NCI-H146 treated with DMSO at 0.1 percent for 48 hours (cell line): ENCODE measurements around the gene TBC1D10A.

Source experiments
- DNase-seq: peaks from one replicate; lab custom pipeline; 2025; ENCODE audit not compliant: unreplicated experiment; lab: John Stamatoyannopoulos, UW

TBC1D10A gene, protein sequence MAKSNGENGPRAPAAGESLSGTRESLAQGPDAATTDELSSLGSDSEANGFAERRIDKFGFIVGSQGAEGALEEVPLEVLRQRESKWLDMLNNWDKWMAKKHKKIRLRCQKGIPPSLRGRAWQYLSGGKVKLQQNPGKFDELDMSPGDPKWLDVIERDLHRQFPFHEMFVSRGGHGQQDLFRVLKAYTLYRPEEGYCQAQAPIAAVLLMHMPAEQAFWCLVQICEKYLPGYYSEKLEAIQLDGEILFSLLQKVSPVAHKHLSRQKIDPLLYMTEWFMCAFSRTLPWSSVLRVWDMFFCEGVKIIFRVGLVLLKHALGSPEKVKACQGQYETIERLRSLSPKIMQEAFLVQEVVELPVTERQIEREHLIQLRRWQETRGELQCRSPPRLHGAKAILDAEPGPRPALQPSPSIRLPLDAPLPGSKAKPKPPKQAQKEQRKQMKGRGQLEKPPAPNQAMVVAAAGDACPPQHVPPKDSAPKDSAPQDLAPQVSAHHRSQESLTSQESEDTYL

DNA sequence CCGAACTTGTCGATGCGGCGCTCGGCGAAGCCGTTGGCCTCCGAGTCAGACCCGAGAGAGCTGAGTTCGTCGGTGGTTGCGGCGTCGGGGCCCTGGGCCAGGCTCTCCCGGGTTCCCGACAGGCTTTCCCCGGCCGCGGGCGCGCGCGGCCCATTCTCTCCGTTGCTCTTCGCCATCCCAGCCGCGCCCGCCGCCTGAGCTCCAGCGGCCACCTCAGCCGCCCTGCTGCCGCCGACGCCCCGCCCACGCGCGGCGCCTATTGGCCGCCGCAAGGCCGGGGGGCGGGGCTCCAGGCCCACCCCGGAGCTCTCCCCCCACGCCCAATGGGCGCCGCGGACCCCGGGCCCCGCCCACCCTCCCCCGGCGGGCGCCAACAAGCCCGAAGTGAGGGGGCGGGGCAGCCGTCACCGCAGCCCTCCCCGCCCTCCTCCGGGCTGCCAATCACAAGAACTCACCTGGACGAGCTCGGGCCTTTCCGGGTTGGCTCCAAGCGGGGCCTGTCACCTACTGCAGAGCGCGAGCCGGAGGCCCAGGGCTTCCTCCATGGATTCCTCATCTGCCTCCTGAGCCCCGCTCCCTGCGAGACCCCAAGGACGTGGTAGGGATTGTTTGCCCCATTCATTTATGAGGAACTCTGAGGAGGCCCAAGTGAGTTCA lies at the start of gene TBC1D10A:
TBC1D10A (minus strand) TSS at position 236 of the 657 bp plus-strand sequence; CDS start at position 176, 60 bp downstream.
- DNase-seq = peak; percentile 77

GRCh38 chr22:30375312-30375849 lies 48.6 kb upstream of the TBC1D10A start:
- no peak for DNase-seq

DNA sequence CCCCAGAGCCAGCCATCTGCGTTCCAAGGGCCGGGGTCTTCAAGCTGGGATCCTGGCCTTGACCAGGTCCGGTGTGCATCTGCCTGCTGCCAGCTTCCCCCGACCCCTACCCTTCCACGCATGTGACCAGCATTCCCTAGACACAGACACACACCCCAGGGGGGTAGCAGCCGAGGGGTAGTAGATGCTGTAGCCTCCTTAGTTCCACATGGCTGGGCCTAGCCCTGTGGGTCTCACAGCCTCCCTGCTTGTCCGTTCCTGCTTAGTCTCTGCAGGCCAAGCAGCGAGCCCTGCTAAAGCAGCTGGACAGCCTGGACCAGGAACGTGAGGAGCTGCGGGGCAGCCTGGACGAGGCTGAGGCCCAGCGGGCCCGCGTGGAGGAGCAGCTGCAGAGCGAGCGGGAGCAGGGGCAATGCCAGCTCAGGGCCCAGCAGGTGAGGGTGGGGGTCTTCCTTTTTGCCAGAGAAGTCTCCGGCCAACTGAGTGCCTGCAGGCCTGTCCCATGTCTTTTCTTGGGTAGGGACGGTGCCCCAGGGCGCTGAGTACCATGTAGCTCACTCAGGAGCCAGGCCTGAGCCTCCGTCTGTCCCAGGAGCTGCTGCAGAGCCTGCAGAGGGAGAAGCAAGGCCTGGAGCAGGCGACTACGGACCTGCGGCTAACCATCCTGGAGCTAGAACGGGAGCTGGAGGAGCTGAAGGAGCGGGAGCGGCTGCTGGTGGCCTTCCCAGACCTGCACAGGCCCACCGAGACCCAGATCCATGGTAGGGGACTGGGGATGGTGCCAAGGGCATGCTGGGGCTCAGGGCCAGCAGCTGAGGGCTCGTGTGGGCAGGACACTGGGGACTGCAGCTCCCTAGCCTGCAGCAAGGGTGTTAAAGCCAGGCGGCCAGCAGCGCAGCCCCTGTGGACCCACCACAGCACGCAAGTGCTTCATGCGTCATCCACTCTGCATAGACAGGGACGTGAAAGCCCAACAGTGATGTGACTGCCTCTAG lies 46.9 kb upstream of the TBC1D10A start:
- no peak for DNase-seq

DNA sequence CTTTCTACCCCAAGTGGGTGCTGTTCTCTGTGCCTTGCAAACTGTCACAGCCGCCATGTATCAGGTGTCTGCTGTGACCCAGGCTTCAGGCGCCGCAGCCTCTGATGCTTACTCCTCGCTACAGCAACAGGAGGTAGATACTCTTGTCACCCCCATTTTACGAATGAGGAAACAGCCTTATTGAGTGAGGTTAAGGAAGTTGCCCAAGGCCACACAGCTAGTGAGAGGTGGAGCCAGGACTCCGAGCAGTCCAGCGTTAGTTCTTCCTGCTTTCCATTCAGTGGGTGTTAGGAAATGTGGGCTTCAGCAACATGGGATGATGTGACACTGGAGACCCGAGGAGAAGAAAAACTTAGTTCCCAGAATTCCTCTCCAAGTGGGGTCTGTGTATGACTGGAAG lies 46.2 kb upstream of the TBC1D10A start:
- no peak for DNase-seq

- DNase-seq = no peak
Observed at GRCh38 chr22:30371981-30372380, 45.2 kb upstream of the TBC1D10A start.

DNA sequence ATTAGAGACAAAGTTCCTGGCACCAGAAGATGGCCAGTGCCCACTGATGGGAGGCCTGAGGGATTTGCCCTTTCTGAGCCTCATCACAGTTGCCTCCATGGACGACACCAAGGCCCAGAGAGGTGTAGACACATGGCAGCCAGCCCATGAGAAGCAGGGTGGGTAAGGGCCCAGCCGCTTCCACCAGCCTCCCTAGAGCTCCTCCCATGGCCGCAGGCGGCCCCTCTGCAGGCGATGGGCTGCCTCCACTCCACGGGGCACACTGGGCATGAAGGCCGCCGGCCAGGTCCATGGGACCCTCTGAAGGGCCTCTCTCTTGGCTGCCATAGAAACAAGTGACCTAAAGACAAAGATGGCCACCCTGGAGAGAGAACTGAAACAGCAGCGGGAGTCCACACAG lies 44.6 kb upstream of the TBC1D10A start:
- DNase-seq = no peak

DNA sequence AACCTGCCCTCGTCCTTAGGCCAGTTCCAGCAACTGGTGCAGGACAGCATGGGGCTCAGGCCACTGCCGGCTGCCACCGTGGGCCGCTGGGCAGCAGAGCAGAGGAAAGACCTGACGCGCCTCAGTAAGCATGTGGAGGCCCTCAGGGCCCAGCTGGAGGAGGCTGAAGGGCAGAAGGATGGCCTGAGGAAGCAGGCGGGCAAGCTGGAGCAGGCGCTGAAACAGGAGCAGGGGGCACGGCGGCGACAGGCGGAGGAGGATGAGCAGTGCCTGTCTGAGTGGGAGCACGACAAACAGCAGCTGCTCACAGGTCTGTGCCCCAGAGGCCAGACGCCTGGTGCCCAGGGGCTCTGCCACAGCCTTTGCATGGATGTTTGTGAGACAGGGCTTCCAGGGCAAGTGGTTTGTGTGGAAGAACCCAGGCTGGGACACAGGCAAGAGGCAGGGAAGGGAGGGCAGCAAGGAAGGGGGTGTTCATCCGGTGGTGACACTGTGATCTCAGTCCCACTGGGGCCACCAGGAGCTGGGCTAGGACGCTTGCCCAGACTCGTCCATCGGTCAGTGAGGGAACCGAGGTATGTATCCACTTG lies 44.0 kb upstream of the TBC1D10A start:
- no peak for DNase-seq

- no peak for DNase-seq
Observed at GRCh38 chr22:30368420-30368819, 41.7 kb upstream of the TBC1D10A start.

- no peak for DNase-seq
Observed at GRCh38 chr22:30365891-30366290, 39.1 kb upstream of the TBC1D10A start.

DNA sequence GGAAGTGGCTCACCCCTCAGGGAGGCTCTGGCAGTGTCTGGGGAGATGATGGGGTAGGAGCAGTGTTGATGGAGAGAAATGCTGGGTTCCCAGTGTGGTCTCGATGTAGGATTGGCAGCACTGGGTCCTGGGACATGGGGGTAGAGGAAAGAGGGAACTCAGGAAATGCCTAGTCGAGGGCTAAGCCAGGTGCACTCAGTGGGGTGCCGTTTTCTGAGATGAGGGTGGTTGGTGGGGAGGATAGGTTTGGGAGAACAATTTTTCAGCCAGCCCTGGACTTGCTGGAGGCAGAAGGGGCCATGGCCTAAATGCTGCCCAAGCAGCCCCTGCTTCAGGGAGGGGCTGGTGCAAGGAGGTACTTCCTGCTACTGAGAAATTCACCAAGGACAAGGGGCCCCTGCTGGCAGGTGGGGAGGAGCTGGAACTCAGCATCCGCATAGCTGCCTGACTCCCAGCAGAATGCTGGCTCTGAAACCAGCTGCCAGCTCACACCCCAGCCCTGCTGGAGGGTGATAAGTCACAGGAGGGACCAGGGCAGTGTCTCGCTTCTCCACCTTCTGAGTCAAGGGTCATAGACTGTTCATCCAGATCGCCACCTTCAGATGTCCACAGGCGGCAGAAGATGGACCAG lies 36.0 kb upstream of the TBC1D10A start:
- DNase-seq = no peak

DNA sequence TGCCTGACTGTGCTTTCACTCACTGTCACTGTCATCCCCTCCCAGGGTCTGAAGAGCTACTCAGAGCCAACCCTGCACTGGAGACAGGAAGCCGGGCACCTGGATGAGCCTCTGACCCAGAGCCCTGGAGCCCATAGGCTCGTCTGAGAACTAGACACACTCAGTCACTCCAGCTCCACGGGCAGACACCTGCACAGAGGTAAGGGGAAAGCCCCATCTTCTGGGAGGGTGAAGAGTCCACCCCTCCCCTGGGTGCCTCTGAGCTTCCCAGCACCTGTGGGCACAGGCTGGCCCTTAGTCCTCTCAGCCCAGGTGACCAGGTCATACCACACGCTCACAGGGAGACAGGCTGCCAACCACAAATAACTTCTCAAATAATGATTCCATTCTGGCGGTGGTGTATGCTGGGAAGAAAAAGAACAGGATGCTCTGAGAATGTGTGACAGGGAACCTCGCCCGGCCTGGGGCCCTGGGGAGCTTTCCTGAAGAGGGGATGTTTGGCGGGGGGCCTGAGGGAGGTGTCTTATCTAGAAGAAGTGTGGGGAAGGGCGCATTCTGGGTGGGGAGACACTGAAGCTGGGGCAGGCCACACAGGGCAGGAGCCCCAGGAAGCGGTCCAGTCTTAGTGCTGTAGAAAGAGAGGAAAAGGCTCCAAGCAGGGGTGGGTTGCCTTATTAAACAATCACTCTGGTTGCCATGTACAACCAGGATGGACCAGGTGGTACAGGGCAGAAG lies 35.3 kb upstream of the TBC1D10A start:
- no peak for DNase-seq

DNA sequence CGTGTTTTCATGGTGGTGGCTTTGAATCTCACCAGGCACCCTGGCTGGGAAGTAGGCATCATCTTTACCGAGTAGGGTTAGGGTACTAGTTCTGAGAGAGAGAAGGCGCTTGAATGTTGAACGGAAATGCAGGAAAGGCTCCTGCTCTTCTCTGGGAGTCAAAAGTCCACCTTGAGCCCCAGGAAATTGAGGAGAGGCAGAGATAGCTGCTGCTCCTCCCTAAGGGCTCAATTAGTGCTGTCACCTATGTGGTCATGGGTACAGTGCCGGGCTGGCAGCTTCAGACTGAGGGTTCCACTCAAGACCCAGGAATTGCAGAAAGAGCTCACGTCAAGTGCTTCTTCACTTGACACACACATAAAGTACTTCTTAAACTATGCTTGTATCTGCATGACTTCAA lies 31.8 kb upstream of the TBC1D10A start:
- no peak for DNase-seq

DNA sequence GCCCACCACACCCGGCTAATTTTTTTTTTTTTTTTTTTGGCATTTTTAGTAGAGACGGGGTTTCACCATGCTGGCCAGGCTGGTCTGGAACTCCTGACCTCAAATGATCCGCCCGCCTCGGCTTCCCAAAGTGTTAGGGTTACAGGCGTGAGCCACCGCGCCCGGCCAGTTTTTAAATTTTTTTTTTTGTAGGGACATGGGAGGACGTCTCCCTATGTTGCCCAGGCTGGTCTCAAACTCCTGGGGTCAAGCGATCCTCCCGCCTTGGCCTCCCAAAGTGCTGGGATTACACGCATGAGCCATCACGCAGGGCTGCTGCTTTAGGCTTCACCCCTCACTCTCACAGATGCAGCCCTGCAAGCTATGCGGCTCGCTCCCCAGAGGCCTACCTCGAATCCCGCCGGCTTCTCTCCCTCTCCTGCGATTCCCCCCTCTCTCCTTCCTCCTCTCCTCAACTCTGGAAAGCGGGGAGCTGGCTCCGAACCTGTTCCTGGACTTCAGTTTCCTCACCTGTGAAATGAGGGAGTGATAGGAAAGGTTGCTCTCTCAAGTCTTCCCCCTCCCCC lies 31.0 kb upstream of the TBC1D10A start:
- DNase-seq = no peak

DNA sequence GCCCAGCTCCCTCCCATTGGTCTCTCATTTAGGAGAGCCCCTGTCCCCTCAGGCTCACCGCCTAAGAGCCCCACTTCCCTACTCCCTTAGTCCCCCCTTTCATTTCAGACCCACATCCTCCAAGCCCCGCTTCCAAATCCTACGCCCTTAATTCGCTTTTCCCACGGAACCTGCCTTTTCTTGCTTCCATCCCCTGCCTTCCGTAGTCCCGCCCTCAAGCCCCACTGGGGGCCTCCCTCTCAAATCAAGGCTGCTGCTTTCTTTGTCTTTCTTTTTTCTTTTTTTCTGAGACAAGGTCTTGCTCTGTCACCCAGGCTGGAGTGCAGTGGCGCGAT lies 30.5 kb upstream of the TBC1D10A start:
- DNase-seq = no peak

DNA sequence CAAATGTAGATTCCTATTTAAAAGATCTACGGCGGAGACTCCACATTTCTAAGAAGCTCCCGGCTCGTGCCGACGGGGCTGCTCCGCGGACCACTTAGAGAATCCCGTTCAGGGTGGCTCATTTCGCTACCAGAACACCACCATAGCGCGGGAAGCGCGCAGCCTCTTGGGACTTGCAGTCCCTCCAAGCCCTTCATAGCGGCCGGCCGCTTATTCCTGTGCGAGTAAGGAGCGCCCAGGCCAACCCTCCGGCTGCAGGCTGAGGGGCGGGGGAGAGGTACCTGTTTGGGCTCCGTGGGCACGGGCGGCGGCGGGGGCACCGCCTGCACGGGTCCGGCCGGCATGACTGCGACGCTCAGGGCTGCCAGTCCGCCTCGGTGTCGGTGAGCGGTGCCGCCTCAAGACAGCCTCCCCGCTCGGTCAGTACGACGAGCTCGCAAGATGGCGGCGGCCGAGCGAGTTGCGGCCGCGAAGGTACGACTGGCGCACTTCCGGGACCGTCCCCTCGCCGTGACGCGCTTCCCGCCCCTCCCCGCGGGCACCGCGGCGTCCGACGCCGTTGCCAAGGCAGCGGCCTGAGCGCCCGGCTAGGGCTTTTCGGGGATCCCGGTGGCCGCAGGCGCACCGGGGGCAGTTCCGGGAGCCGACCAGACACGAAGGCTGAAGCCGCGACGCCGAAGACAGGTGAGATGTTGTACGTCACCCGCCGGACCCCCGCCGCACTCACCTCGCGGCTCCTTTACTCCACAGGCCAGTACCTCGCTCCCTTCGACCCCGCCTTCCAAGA lies 29.9 kb upstream of the TBC1D10A start, which contains the start of the genes CCDC157 and SF3A1:
CCDC157 (plus strand) TSS at position 559 of the 787 bp plus-strand sequence. CDS start 8,994 bp downstream, outside the sequence.
SF3A1 (minus strand) TSS at position 446 of the 787 bp plus-strand sequence; CDS start at position 344, 102 bp downstream.
- DNase-seq = peak; percentile 50

GRCh38 chr22:30354644-30355043 lies 27.9 kb upstream of the TBC1D10A start:
- DNase-seq = no peak

DNA sequence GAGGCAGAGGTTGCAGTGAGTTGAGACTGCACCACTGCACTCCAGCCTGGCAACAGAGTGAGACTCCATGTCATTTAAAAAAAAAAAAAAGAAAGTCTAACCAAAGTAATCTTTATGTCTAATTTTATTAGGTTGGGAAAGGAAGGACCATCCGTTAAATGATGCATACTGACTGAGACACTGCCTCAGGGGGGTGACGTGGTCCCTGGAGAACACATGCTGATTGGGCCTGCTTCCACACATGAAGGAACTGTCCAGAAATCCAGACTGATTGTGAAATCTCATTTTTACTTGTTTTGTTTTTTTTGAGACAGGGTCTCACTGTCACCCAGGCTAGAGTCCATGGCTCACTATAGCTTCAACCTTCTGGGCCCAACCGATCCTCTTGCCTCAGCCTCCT lies 24.5 kb upstream of the TBC1D10A start:
- DNase-seq = no peak

GRCh38 chr22:30348809-30349208 lies 22.1 kb upstream of the TBC1D10A start:
- DNase-seq = no peak
